Transverse colon (tissue), 4 donors: ENCODE data around the gene CD7.
A peak's percentile ranks its signal among the peaks of the same experiment; 100 is the strongest.

Source experiments
- CTCF ChIP-seq, 5 experiments: fragments of 200-600 bp in 3 of 5; fragments of 450-650 bp in 2 of 5; sonication (generic) in 3 of 5; IDR thresholded peaks; 1 replicate in 2 of 5; 2 replicates in 3 of 5; pipeline ENCODE4 v1.5.1; 2016 to 2017; ENCODE audit warnings: antibody characterized with exemption in 5 of 5, inconsistent platforms in 3 of 5, mild to moderate bottlenecking in 2 of 5, moderate library complexity in 1 of 5
- POLR2A ChIP-seq: fragments of 450-650 bp; IDR thresholded peaks from one replicate; pipeline ENCODE4 v1.6.1; 2016; ENCODE audit warnings: antibody characterized with exemption, mild to moderate bottlenecking, moderate library complexity
- POLR2AphosphoS5 ChIP-seq, 3 donors: sonication (generic); formaldehyde crosslinking; IDR thresholded peaks; one replicate each; pipeline ENCODE4 v1.6.1; 2016; ENCODE audit warnings: antibody characterized with exemption in 3 of 3

GRCh38 chr17:82294064-82294773, 23.2 kb downstream of the CD7 start:
- peak in 1 of 3 donors; percentile 12 for TF ChIP-seq POLR2AphosphoS5 (IDR thresholded peaks at IDR 0.05)
- no peak for TF ChIP-seq POLR2A
- no peak for TF ChIP-seq CTCF (IDR thresholded peaks at IDR 0.05)
